ENCODE measurements around the gene INTS7.

INTS7 gene

GRCh38 chr1:211909395-211909794 lies 126.0 kb downstream of the INTS7 start:
- no peak for DNase-seq (ENCODE audit: low read depth)

DNA sequence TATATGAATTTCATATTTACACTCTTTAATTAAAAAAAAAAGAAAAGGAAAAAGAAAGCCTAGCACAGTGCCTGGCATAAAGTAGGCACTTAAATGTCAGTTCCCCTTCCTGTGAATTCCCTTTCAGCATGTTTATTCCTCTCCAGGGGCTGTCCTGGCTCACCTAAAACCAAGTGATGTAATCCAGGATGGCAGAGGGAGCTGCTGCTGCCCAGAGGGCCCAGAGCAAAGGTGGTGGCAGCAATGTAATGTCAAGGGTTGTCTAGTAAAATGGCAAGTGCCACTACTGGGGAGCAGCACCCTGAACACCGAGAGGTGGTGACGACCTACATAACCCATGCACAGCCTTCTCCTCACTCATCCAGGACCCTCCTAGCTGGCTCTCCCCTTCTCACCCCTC lies 126.4 kb downstream of the INTS7 start:
- DNase-seq (ENCODE audit: low read depth): no peak

GRCh38 chr1:211908453-211908852 lies 126.9 kb downstream of the INTS7 start:
- no peak for DNase-seq (ENCODE audit: low read depth)

GRCh38 chr1:211903490-211904245 lies 131.7 kb downstream of the INTS7 start:
- DNase-seq (ENCODE audit: low read depth): no peak

DNA sequence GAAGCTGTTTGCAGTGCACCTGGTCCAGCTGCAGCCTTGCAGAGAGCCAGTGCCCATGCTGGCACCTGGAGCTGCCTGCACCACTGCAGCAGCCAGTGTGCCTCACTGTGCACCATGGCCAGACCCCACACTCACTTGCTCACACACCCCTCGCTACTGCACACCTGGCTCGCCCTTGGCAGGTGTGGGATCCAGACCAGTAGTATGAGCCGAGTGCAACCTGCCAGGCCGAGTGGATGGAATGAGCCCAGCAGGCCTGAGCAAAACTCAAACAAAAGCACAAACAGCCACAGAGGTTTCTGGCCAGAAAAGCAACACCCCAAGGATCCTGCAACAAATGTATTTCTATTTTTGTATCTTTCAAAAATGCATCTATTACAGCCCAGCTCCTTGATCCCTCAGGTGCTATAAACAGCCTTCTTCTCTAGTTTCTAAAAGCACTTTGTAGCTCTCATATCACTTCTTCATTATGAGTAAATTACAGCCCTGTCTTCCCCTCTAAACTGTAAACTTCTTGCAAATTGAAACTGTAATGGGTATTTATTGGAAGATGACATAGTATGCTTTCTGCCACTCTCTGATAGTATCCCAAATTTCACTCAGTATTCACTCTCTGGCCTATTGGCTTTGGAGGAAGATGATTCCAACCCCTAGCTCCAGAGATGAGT lies 132.6 kb downstream of the INTS7 start:
- DNase-seq (ENCODE audit: low read depth): no peak

DNA sequence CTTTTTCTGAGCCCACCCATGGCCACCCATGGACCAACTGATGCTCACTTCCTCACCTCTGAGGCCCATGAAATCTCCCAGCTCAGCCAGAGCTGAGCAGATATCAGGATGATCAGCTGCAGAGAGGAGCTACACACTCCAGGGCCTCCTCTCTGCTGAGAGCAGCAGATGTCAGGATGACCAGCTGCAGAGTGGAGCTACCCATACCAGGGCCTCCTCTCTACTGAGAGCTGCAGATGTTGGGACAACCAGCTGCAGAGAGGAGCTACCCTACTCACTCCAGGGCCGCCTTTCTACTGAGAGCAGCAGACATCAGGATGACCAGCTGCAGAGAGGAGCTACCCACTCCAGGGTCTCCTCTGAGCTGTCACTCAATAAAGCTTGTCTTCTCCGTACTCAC lies 133.4 kb downstream of the INTS7 start:
- no peak for DNase-seq (ENCODE audit: low read depth)

DNA sequence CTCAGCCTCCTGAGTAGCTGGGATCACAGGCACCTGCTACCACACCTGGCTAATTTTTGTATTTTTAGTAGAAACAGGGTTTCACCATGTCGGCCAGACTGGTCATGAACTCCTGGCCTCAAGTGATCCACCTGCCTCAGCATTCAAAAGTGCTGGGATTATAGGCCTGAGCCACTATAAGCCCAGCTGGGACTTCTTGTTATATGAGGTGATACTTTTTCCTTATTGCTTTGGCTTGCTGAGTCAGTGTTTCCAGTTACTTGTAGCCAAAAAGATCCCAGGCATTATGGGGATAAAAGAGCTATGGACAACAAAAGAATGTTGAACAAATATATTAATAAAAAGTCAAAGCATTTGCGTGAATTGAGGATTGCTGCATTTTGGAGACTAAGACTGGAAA lies 134.9 kb downstream of the INTS7 start:
- no peak for DNase-seq (ENCODE audit: low read depth)

DNA sequence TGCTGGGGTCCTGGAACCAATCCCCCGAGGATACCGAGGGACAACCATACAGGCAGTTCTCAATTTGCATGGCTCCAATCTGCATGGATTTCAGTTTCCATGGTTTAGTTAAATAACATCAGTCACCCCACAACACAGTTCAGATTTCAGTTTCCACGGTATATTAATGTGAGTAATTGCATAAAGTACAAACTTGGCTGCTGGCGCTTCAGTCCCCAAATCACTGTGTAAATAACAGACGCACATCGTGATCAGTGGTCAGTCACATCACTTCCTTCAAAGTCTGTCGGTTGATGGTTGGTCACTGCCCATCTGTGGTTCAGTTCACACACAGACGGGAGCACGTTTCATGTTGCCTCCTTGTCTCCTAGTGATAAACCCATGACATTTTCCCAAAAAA lies 138.4 kb downstream of the INTS7 start:
- DNase-seq (ENCODE audit: low read depth): no peak

GRCh38 chr1:211895126-211895759 lies 140.1 kb downstream of the INTS7 start:
- DNase-seq (ENCODE audit: low read depth): no peak

DNA sequence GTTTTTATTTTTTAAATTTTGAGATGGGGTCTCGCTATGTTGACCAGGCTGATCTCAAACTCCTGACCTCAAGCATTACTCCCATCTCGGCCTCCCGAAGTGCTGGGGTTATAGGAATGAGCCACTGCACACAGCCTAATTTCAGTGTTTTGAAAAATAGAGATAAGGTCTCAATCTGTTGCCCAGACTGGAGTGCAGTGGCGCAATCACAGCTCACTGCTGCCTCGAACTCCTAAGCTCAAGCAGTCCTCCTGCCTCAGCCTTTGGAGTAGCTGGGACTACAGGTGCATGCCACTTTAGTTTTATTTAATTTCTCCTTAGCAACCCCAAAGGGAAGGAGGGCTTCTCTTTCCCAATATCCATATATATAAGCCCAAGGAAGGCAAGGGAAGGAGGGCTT lies 141.0 kb downstream of the INTS7 start:
- DNase-seq (ENCODE audit: low read depth): no peak

DNA sequence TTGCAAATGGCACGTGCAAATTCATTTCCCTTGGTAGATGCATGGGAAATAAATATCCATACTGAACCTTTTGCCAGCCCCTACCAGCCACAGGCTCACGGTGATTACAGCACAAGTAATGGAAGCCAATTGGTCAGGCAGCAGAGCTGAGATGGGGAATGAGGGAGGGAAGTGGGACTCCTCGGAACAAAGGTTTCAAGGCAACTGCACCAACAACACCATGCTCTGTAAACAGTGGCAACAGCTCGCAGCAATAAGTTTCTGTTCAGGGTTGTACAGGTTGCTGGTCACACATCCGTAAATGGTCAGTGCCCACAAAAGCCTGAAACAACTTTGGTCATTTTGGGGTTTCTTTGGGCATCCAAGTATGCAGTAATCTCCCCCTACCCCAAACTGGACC lies 142.1 kb downstream of the INTS7 start:
- DNase-seq (ENCODE audit: low read depth): no peak

DNA sequence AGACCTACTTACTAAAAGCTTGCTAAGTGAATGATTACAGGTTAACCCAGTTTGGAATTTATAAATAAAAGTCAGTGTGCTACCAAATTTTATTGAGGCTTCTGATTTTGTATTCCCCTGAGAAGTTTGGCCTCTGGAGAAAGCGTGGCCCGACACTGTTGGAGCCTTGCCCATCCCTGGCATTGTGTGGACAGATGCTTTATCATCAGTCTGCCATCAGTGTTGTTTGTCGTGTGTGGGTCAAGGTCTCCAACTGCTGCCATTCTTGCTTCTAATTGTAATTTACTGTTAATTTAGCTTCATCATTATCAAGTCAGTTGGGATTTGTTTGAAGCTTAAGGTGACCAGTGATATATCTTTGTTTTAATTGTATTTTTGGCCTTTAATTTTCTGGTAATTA lies 142.8 kb downstream of the INTS7 start:
- no peak for DNase-seq (ENCODE audit: low read depth)

DNA sequence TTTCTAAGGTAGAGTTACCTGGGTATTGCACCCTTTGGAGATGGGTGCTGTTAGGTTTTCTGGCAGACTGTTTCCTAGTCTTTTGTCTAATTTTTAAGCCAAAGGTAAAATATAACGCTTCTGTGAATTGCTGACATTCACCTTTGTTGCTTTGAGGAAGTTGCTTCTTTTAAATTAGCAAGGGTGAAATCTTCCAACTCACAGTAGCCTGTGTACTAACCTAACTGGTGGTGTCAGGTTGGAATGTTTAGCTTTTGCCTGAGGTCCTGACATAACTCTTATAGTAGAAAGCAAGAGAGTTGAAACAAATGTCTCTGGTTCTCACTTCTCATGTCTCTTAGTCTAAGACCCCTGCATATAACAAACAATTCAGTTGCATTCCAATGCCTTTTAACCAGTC lies 143.6 kb downstream of the INTS7 start:
- DNase-seq (ENCODE audit: low read depth): no peak

All from T follicular helper cell (primary cell).